ENCODE data around the gene NPHP4. TPM values are rescaled to one million over a fixed set of nuclear protein-coding genes. Genes with fewer than 3 reads are reported as not detected.

Gene NPHP4
- total RNA-seq, 1 donor from 2014 or later, result 3.2 TPM

- FAIRE-seq, result no peak
- TF ChIP-seq, protein P1, sequence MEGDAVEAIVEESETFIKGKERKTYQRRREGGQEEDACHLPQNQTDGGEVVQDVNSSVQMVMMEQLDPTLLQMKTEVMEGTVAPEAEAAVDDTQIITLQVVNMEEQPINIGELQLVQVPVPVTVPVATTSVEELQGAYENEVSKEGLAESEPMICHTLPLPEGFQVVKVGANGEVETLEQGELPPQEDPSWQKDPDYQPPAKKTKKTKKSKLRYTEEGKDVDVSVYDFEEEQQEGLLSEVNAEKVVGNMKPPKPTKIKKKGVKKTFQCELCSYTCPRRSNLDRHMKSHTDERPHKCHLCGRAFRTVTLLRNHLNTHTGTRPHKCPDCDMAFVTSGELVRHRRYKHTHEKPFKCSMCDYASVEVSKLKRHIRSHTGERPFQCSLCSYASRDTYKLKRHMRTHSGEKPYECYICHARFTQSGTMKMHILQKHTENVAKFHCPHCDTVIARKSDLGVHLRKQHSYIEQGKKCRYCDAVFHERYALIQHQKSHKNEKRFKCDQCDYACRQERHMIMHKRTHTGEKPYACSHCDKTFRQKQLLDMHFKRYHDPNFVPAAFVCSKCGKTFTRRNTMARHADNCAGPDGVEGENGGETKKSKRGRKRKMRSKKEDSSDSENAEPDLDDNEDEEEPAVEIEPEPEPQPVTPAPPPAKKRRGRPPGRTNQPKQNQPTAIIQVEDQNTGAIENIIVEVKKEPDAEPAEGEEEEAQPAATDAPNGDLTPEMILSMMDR (IDR thresholded peaks at IDR 0.05; ENCODE audit: insufficient read depth, low read length, severe bottlenecking), result no peak
- DNase-seq (ENCODE audit: low read depth), result no peak
- Histone ChIP-seq H3K27me3 (ENCODE audit: control insufficient read depth, insufficient read depth, low read length) (no peaks in the 10 kb centered on the region), H3K36me3 (ENCODE audit: control insufficient read depth, insufficient read depth, low read length) (peaks cover 3% of the 10 kb centered on the region), H3K4me3 (ENCODE audit: low read depth, low read length) (no peak overlapping the region)
Measured at GRCh38 chr1:5903031-5903430, 89.2 kb downstream of the NPHP4 start.

DNA sequence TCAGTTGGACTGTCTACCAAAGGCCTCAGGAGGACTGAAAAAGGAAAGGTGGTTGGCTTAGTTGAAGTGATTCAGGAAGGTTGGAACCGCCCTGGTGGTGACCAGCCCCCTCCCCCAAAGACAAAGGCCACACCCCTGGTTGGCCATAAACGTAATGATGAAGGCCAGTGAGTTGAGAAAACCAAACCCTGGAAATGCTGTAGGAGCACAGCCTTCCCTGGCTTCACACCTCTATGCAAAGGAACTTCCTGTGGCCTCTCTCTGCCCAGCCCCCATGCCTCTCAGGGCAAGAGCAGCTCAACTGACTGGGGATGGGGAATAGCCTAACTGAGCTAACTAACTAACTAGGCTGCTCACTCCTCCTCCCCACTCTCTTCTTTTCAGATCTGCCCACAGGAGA is 90.4 kb downstream of the NPHP4 start:
- Histone ChIP-seq H3K4me3 (ENCODE audit: low read depth, low read length) (no peak overlapping the region), H3K36me3 (ENCODE audit: control insufficient read depth, insufficient read depth, low read length) (peaks cover 3% of the 10 kb centered on the region), H3K27me3 (ENCODE audit: control insufficient read depth, insufficient read depth, low read length) (no peaks in the 10 kb centered on the region)
- TF ChIP-seq, protein P1 (IDR thresholded peaks at IDR 0.05; ENCODE audit: insufficient read depth, low read length, severe bottlenecking), result no peak
- no peak for DNase-seq (ENCODE audit: low read depth)
- no peak for FAIRE-seq

DNA sequence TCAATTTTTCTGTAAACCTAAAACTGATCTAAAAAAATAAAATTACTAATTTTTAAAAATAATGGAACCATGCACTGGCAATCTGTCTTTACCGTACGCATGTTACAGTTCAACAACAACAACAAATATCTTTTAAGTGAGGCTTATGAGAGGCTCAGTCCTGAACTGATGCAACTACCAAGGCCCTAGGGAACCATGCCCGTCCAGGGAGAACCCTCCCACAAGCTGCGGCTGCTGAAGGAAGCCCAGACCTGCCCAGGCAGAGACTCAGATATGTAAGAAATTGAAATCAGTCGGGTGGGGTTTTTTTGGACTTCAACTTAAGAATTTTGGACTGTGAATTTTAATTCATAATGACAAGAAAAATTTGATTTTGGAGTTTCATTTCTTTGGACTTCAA is 91.1 kb downstream of the NPHP4 start:
- no peaks in the 10 kb centered on the region for H3K27me3 ChIP-seq (ENCODE audit: control insufficient read depth, insufficient read depth, low read length)
- no peak overlapping the region for H3K4me3 ChIP-seq (ENCODE audit: low read depth, low read length)
- FAIRE-seq (no peak), DNase-seq (ENCODE audit: low read depth) (peak; percentile 69)
- TF ChIP-seq, protein P1 (IDR thresholded peaks at IDR 0.05; ENCODE audit: insufficient read depth, low read length, severe bottlenecking), result no peak
- H3K36me3 ChIP-seq (ENCODE audit: control insufficient read depth, insufficient read depth, low read length), result peaks cover 3% of the 10 kb centered on the region

DNA sequence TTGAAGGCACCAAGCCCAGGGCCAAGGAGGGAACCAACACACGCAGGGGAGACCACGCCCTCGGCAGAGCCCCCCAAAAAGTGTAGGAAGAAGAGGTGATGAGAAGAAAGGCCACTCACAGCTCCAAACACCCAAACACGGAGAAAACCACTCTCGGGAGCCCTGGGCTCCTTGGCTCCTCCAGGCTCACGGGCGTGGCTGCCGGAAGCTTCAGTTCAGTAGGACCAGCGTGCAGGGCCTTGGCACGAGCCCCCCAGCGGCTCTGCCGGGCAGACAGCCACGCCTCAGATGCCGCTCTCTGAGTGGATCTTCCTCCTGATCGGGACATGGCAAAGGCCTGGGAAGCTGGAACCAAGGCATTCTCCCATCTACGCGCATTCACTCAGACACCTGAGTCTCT is 94.0 kb downstream of the NPHP4 start:
- TF ChIP-seq, protein P1 (IDR thresholded peaks at IDR 0.05; ENCODE audit: insufficient read depth, low read length, severe bottlenecking), result no peak
- Histone ChIP-seq H3K36me3 (ENCODE audit: control insufficient read depth, insufficient read depth, low read length) (no peaks in the 10 kb centered on the region), H3K4me3 (ENCODE audit: low read depth, low read length) (no peak overlapping the region), H3K27me3 (ENCODE audit: control insufficient read depth, insufficient read depth, low read length) (no peaks in the 10 kb centered on the region)
- DNase-seq (ENCODE audit: low read depth) (no peak), FAIRE-seq (no peak)

- DNase-seq (ENCODE audit: low read depth) (no peak), FAIRE-seq (no peak)
- TF ChIP-seq, protein P1 (IDR thresholded peaks at IDR 0.05; ENCODE audit: insufficient read depth, low read length, severe bottlenecking), result no peak
- Histone ChIP-seq H3K36me3 (ENCODE audit: control insufficient read depth, insufficient read depth, low read length) (no peaks in the 10 kb centered on the region), H3K4me3 (ENCODE audit: low read depth, low read length) (no peak overlapping the region), H3K27me3 (ENCODE audit: control insufficient read depth, insufficient read depth, low read length) (no peaks in the 10 kb centered on the region)
Measured at GRCh38 chr1:5896706-5897660, 95.2 kb downstream of the NPHP4 start.
